Measurements from ENCODE around the gene TANGO6. TPM values are rescaled to one million over a fixed set of nuclear protein-coding genes. Genes with fewer than 3 reads are reported as not detected.
"Not testable (repeated sequence)": the region's sequence is repeated elsewhere in the genome, so short reads cannot be mapped to it uniquely, and the experiment has no call there.

TANGO6 gene
- total and polyA plus RNA-seq, 10 of the 15 experiments (the other 5 are each of a cell fraction or from before 2014, with no cell fraction given) = 1.1 to 20.6 (median 11.0) TPM

- intact Hi-C loops (cut with micrococcal nuclease; ENCODE audit: unreplicated experiment) (no loop called here), in situ Hi-C loops (cut with MboI) (no loop called here)
- TF ChIP-seq BMI1 (IDR thresholded peaks at IDR 0.05; ENCODE audit: borderline replicate concordance) (no peak), BHLHE40 (IDR thresholded peaks at IDR 0.05; ENCODE audit: borderline replicate concordance in 1 of 2, low read depth in 2 of 2, low read length in 1 of 2) (no peak)
- ChIA-PET POLR2A (no interaction called here), CTCF (interaction anchor here (0.7 to 5.3 kb wide), 4 partner anchors 13 to 279 kb away, joined by 3 to 55 read pairs (median 40); no protein-coding TSS in a partner anchor), SMC1A (ENCODE audit: uncharacterized antibody, unreplicated experiment) (interaction anchor here (4.7 kb wide), 1 partner anchor 224 kb away, joined by 27 read pairs; no protein-coding TSS in a partner anchor), RAD21 (ENCODE audit: unreplicated experiment) (no interaction called here)
- H3K79me2 ChIP-seq (ENCODE audit: control insufficient read depth, insufficient read depth, low read length) = peaks cover 34% of the 10 kb centered on the region
- DNase-seq (ENCODE audit: low read depth, low spot score) (no peak), FAIRE-seq (no peak), ATAC-seq (no peak)
- no peak overlapping the region for H3K4me3 ChIP-seq
- 78% methylated on average over 3 of the region's 3 CpGs for WGBS (ENCODE audit: insufficient coverage, insufficient replicate concordance, low lambda C conversion rate, missing lambda C conversion rate)
- no TSS peak for BruUV-seq (replicated peaks)
- no peak overlapping the region for H2AFZ ChIP-seq (ENCODE audit: control insufficient read depth, low read depth, low read length)
- no peak overlapping the region for H3K27ac ChIP-seq (ENCODE audit: control insufficient read depth, insufficient read depth)
- H4K20me1 ChIP-seq (ENCODE audit: control insufficient read depth, insufficient read depth) = no peaks in the 10 kb centered on the region
- peaks cover 0 to 1% of the 10 kb centered on the region in 2 experiments; a peak in 1 of 4 replicates for H3K36me3 ChIP-seq (ENCODE audit: control insufficient read depth in 2 of 2, insufficient read depth in 2 of 2, low read length in 1 of 2)
- H3K27me3 ChIP-seq (replicated peaks in 1 of 2; ENCODE audit: control insufficient read depth in 2 of 2, insufficient read depth in 2 of 2, low read length in 1 of 2) = no peaks in the 10 kb centered on the region
- no peaks in the 10 kb centered on the region for H3K9me3 ChIP-seq (replicated peaks; ENCODE audit: control insufficient read depth, insufficient read depth, low read length)
- H3K4me2 ChIP-seq (ENCODE audit: control insufficient read depth, insufficient read depth) = no peak overlapping the region
- H3K4me1 ChIP-seq (ENCODE audit: control insufficient read depth, insufficient read depth, low read length) = no peaks in the 10 kb centered on the region; the same call in 1 of the 2 replicates
- H3K9ac ChIP-seq (ENCODE audit: control insufficient read depth, insufficient read depth, low read length) = no peak overlapping the region
Observed at GRCh38 chr16:69126221-69126620, 282.9 kb downstream of the TANGO6 start.

GRCh38 chr16:69126801-69127200 lies 283.5 kb downstream of the TANGO6 start:
- H3K27ac ChIP-seq (ENCODE audit: control insufficient read depth, insufficient read depth); CTCF ChIA-PET; H3K4me3 ChIP-seq; in situ Hi-C loops (cut with MboI); H3K27me3 ChIP-seq (replicated peaks in 1 of 2; ENCODE audit: control insufficient read depth in 2 of 2, insufficient read depth in 2 of 2, low read length in 1 of 2); H2AFZ ChIP-seq (ENCODE audit: control insufficient read depth, low read depth, low read length); H3K9ac ChIP-seq (ENCODE audit: control insufficient read depth, insufficient read depth, low read length); H3K36me3 ChIP-seq (ENCODE audit: control insufficient read depth in 2 of 2, insufficient read depth in 2 of 2, low read length in 1 of 2); SMC1A ChIA-PET (ENCODE audit: uncharacterized antibody, unreplicated experiment); H4K20me1 ChIP-seq (ENCODE audit: control insufficient read depth, insufficient read depth); ATAC-seq; RAD21 ChIA-PET (ENCODE audit: unreplicated experiment); BruUV-seq (replicated peaks); FAIRE-seq; H3K9me3 ChIP-seq (replicated peaks; ENCODE audit: control insufficient read depth, insufficient read depth, low read length); POLR2A ChIA-PET; DNase-seq (ENCODE audit: low read depth, low spot score); H3K4me1 ChIP-seq (ENCODE audit: control insufficient read depth, insufficient read depth, low read length); H3K4me2 ChIP-seq (ENCODE audit: control insufficient read depth, insufficient read depth); intact Hi-C loops (cut with micrococcal nuclease; ENCODE audit: unreplicated experiment): not testable (repeated sequence)
- peaks cover 40% of the 10 kb centered on the region for H3K79me2 ChIP-seq (ENCODE audit: control insufficient read depth, insufficient read depth, low read length)
- WGBS (ENCODE audit: insufficient coverage, insufficient replicate concordance, low lambda C conversion rate, missing lambda C conversion rate) = 88% methylated on average over 9 of the region's 10 CpGs
